CD4-positive, alpha-beta T cell (primary cell): ENCODE measurements around the gene PRKG1. TPM values are rescaled to one million over a fixed set of nuclear protein-coding genes. Genes with fewer than 3 reads are reported as not detected.

Source experiments
- ATAC-seq: fragments of 200-7000 bp; cut with Tn5 transposase; one replicate; pipeline ENCODE4 v1.10.0; 2022; ENCODE audit warnings: mild to moderate bottlenecking; ENCODE audit not compliant: poor library complexity
- CTCF ChIA-PET: fragments of 350-600 bp; sonication (Branson Sonifier 250); formaldehyde crosslinking; loops from one replicate; lab custom pipeline; 2021; ENCODE audit warnings: antibody characterized with exemption, inconsistent platforms; lab: Charles Lee
- POLR2A ChIA-PET: fragments of 350-600 bp; sonication (Branson Sonifier 250); formaldehyde crosslinking; loops from one replicate; lab custom pipeline; 2021; ENCODE audit warnings: antibody characterized with exemption, inconsistent platforms; lab: Charles Lee
- DNase-seq, 14 experiments: peaks; one replicate each; pipeline ENCODE4 v3.0.0-alpha.2; 2013 to 2020; ENCODE audit warnings: mixed read lengths in 2 of 14
- H3K27ac ChIP-seq, 2 donors: one replicate each; pipeline versions ENCODE4 v1.5.1 to v1.7.0; 2013; ENCODE audit warnings: low read length in 2 of 2, low read depth in 1 of 2, mild to moderate bottlenecking in 1 of 2
- H3K27me3 ChIP-seq, 2 experiments: 1 replicate in 1 of 2; 2 replicates in 1 of 2; pipeline versions ENCODE4 v1.6.1 to v1.7.0; 2013; ENCODE audit warnings: low read length in 2 of 2, control low read depth in 1 of 2, mild to moderate bottlenecking in 1 of 2, moderate library complexity in 1 of 2; ENCODE audit not compliant: insufficient read depth in 2 of 2, control insufficient read depth in 1 of 2
- H3K36me3 ChIP-seq: one replicate; pipeline ENCODE4 v1.6.1; 2013; ENCODE audit warnings: low read length, control low read depth; ENCODE audit not compliant: insufficient read depth
- H3K4me1 ChIP-seq: one replicate; pipeline ENCODE4 v1.6.1; 2013; ENCODE audit warnings: low read length, control low read depth; ENCODE audit not compliant: insufficient read depth
- H3K4me3 ChIP-seq: one replicate; pipeline ENCODE4 v1.5.1; 2013; ENCODE audit warnings: mild to moderate bottlenecking, low read length, moderate library complexity
- H3K9me3 ChIP-seq, 2 experiments: 1 replicate in 1 of 2; 2 replicates in 1 of 2; pipeline versions ENCODE4 v1.6.1 to v1.7.0; 2013; ENCODE audit warnings: low read length in 2 of 2, mild to moderate bottlenecking in 2 of 2, control low read depth in 1 of 2, moderate library complexity in 1 of 2; ENCODE audit not compliant: control insufficient read depth in 1 of 2, insufficient read depth in 1 of 2
- H3K27ac Mint-ChIP-seq: one replicate; pipeline ENCODE4 v1.8.0; 2020; ENCODE audit warnings: mixed read lengths
- H3K27me3 Mint-ChIP-seq: one replicate; pipeline ENCODE4 v1.8.0; 2021; ENCODE audit warnings: mixed read lengths
- H3K36me3 Mint-ChIP-seq: one replicate; pipeline ENCODE4 v1.8.0; 2021; ENCODE audit warnings: low read depth, mixed read lengths
- H3K4me1 Mint-ChIP-seq: one replicate; pipeline ENCODE4 v1.8.0; 2021; ENCODE audit warnings: low read depth, mixed read lengths
- H3K4me3 Mint-ChIP-seq: one replicate; pipeline ENCODE4 v1.8.0; 2020; ENCODE audit warnings: mild to moderate bottlenecking, mixed read lengths
- H3K9me3 Mint-ChIP-seq: one replicate; pipeline ENCODE4 v1.8.0; 2020; ENCODE audit warnings: mixed read lengths
- intact Hi-C, 2 experiments: fragments of 100-400 bp; cut with DNase I in 1 of 2; cut with micrococcal nuclease in 1 of 2; formaldehyde crosslinking; loops; one replicate each; pipeline versions ENCODE4 v1.15.1 to v1.9.0; 2023 to 2025; cut with DNase I, micrococcal nuclease
- total RNA-seq, 174 experiments: library from RNA in 2 of 174; stranded (reverse) in 2 of 174; gene quantifications; one replicate each; pipeline ENCODE4 v1.2.3 and lab custom pipeline; 2021 to 2026
- TF ChIP-seq, protein P1 (sequence below): fragments of 200-600 bp; IDR thresholded peaks from one replicate; pipeline ENCODE4 v1.8.0; 2022; ENCODE audit warnings: antibody characterized with exemption, mild to moderate bottlenecking

PRKG1 gene
- total RNA-seq, 2 experiments from 2014 or later: 0.31 TPM; not detected in 1

- Histone ChIP-seq H3K4me3 (no peak overlapping the region), H3K36me3 (no peaks in the 10 kb centered on the region), H3K27me3 (no peaks in the 10 kb centered on the region), H3K4me1 (no peaks in the 10 kb centered on the region), H3K9me3 (no peaks in the 10 kb centered on the region), H3K27ac (no peak overlapping the region)
- POLR2A ChIA-PET: no interaction called here
- Mint-ChIP-seq H3K4me1 (no peaks in the 10 kb centered on the region), H3K9me3 (no peaks in the 10 kb centered on the region), H3K27ac (no peak overlapping the region), H3K27me3 (peaks cover 6% of the 10 kb centered on the region), H3K4me3 (no peak overlapping the region), H3K36me3 (no peaks in the 10 kb centered on the region)
- CTCF ChIA-PET: no interaction called here
- TF ChIP-seq, protein P1, sequence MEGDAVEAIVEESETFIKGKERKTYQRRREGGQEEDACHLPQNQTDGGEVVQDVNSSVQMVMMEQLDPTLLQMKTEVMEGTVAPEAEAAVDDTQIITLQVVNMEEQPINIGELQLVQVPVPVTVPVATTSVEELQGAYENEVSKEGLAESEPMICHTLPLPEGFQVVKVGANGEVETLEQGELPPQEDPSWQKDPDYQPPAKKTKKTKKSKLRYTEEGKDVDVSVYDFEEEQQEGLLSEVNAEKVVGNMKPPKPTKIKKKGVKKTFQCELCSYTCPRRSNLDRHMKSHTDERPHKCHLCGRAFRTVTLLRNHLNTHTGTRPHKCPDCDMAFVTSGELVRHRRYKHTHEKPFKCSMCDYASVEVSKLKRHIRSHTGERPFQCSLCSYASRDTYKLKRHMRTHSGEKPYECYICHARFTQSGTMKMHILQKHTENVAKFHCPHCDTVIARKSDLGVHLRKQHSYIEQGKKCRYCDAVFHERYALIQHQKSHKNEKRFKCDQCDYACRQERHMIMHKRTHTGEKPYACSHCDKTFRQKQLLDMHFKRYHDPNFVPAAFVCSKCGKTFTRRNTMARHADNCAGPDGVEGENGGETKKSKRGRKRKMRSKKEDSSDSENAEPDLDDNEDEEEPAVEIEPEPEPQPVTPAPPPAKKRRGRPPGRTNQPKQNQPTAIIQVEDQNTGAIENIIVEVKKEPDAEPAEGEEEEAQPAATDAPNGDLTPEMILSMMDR: no peak
- no peak for DNase-seq
- ATAC-seq: no peak
- intact Hi-C loops: no loop called here
Observed at GRCh38 chr10:51607463-51607835, 533.2 kb downstream of the PRKG1 start.

DNA sequence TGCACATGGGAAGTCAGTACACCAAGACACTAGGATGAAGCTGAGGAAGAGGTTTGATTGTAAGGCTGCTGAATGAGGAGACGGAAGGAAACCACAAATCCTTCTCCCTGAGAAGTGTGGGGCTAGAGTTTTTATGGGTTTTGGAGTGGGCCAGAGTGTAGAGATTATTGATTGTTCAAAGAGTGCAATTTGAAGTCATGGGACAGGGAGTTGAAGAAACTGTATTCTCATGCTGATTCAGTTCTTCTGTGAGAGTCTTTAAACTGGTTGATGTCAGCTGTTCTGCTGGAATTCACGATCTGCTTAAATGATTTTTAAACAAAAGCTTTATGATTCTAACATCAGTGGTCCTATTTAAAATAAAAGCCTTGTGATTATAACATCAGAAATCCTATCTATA lies 533.9 kb downstream of the PRKG1 start:
- intact Hi-C loops: no loop called here
- POLR2A ChIA-PET: no interaction called here

DNA sequence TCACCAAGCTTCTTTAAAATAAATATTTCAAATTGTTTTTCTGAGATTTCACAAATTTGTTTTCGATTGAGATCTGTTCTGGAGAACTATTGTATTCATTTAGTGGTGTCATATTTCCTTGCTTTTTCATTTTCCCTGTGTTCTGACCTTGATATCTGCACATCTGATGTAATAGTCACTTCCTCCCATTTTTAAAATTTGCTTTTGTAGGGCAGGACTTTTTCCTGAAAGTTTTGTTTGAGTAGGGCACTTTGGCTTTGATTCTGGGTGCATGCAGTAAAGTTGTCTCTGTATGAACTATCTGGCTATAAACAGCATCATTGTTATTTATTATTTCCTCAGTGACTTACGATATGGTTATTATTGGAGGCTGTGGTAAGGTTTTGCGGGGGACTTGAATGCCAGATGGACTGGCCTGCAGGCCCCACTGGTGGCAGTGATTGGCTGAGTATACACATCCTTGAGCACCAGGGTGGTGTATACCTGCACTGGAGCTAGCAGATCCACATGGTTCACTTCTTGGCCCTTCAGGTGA lies 541.5 kb downstream of the PRKG1 start:
- H3K36me3 Mint-ChIP-seq: no peaks in the 10 kb centered on the region
- ChIA-PET POLR2A (no interaction called here), CTCF (no interaction called here)
- H3K9me3 Mint-ChIP-seq: peaks cover 6% of the 10 kb centered on the region
- peaks cover 0 to 6% of the 10 kb centered on the region in 2 experiments for H3K9me3 ChIP-seq
- no peak overlapping the region for H3K27ac ChIP-seq
- no peak for DNase-seq
- H3K4me1 Mint-ChIP-seq: no peaks in the 10 kb centered on the region
- intact Hi-C loops: no loop called here
- TF ChIP-seq, protein P1: no peak
- H3K27ac Mint-ChIP-seq: no peak overlapping the region
- no peak for ATAC-seq
- no peaks in the 10 kb centered on the region for H3K27me3 ChIP-seq
- no peaks in the 10 kb centered on the region for H3K36me3 ChIP-seq
- no peak overlapping the region for H3K4me3 ChIP-seq
- H3K27me3 Mint-ChIP-seq: peaks cover under 1% of the 10 kb centered on the region
- no peak overlapping the region for H3K4me3 Mint-ChIP-seq
- no peaks in the 10 kb centered on the region for H3K4me1 ChIP-seq

More for the DNA sequence above, 533.9 kb downstream of the PRKG1 start:
- H3K36me3 Mint-ChIP-seq: no peaks in the 10 kb centered on the region
- peaks cover 6% of the 10 kb centered on the region for H3K27me3 Mint-ChIP-seq
- no peak for ATAC-seq
- H3K4me3 Mint-ChIP-seq: no peak overlapping the region
- no peaks in the 10 kb centered on the region for H3K9me3 Mint-ChIP-seq
- TF ChIP-seq, protein P1: no peak
- Histone ChIP-seq H3K27me3 (no peaks in the 10 kb centered on the region), H3K4me3 (no peak overlapping the region), H3K27ac (no peak overlapping the region), H3K36me3 (no peaks in the 10 kb centered on the region), H3K4me1 (no peaks in the 10 kb centered on the region), H3K9me3 (no peaks in the 10 kb centered on the region)
- no peak overlapping the region for H3K27ac Mint-ChIP-seq
- H3K4me1 Mint-ChIP-seq: no peaks in the 10 kb centered on the region
- CTCF ChIA-PET: no interaction called here
- DNase-seq: no peak
